ENCODE results near the gene VWCE.
"Not testable (repeated sequence)": the region's sequence is repeated elsewhere in the genome, so short reads cannot be mapped to it uniquely, and the experiment has no call there.

DNA sequence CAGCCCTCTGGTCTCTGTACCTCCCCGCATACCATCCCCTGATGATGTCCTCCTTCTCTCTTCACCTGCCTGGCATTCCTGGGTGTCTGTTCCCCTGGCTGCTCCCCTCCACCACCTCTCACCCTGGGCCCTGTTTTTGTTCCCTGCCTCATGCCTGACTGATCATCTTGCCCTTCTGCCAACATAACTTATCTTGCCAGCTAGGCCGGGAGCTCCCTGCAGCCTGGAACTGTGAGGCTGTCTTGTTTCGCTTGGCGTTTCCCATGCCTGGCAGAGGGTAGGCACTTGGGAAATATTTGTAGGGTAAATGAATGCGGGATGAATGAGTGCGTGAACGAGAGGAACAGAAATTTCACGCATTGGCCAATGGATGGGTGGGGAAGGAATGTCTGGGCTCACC, 45.9 kb downstream of the VWCE start:
- TF ChIP-seq, protein P1, sequence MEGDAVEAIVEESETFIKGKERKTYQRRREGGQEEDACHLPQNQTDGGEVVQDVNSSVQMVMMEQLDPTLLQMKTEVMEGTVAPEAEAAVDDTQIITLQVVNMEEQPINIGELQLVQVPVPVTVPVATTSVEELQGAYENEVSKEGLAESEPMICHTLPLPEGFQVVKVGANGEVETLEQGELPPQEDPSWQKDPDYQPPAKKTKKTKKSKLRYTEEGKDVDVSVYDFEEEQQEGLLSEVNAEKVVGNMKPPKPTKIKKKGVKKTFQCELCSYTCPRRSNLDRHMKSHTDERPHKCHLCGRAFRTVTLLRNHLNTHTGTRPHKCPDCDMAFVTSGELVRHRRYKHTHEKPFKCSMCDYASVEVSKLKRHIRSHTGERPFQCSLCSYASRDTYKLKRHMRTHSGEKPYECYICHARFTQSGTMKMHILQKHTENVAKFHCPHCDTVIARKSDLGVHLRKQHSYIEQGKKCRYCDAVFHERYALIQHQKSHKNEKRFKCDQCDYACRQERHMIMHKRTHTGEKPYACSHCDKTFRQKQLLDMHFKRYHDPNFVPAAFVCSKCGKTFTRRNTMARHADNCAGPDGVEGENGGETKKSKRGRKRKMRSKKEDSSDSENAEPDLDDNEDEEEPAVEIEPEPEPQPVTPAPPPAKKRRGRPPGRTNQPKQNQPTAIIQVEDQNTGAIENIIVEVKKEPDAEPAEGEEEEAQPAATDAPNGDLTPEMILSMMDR (conservative IDR thresholded peaks at IDR 0.05; ENCODE audit: low read depth, low read length) = not testable (repeated sequence)
- TF ChIP-seq EZH2 (IDR thresholded peaks at IDR 0.05; ENCODE audit: borderline replicate concordance, low read depth, low read length, poor library complexity, severe bottlenecking) = not testable (repeated sequence)

Data from A673 (cell line).